Breast epithelium (tissue), 3 donors: Measurements from ENCODE around the gene PTCD2.

Source experiments
- CTCF ChIP-seq, 3 donors: fragments of 450-650 bp; IDR thresholded peaks; one replicate each; pipeline ENCODE4 v1.5.1; 2016 to 2017; ENCODE audit warnings: antibody characterized with exemption in 3 of 3, mild to moderate bottlenecking in 3 of 3, moderate library complexity in 3 of 3
- POLR2A ChIP-seq: fragments of 450-650 bp; IDR thresholded peaks from one replicate; pipeline ENCODE4 v1.6.1; 2016; ENCODE audit warnings: antibody characterized with exemption, mild to moderate bottlenecking, moderate library complexity

- TF ChIP-seq CTCF (IDR thresholded peaks at IDR 0.05) (no peak), POLR2A (no peak)
These were observed 52.2 kb downstream of the PTCD2 start for GRCh38 chr5:72372331-72372730.
